Dedifferentiated amniotic fluid mesenchymal stem cell (primary cell): ENCODE data around the gene SIK2.
"Not testable (repeated sequence)": the region's sequence is repeated elsewhere in the genome, so short reads cannot be mapped to it uniquely, and the experiment has no call there.

Experiments
- DNase-seq: peaks from one replicate; pipeline ENCODE4 v3.0.0-alpha.2; 2016; ENCODE audit errors: extremely low spot score

The SIK2 gene

GRCh38 chr11:111624608-111625007 is 22.4 kb downstream of the SIK2 start:
- DNase-seq, result no peak

- DNase-seq, result no peak
Observed at GRCh38 chr11:111627591-111627990, 25.3 kb downstream of the SIK2 start.

- DNase-seq, result no peak
Observed at GRCh38 chr11:111629499-111629898, 27.2 kb downstream of the SIK2 start.

GRCh38 chr11:111631024-111631665 is 28.9 kb downstream of the SIK2 start:
- no peak for DNase-seq

GRCh38 chr11:111631666-111632039 is 29.4 kb downstream of the SIK2 start:
- peak; percentile 79 for DNase-seq

GRCh38 chr11:111632516-111633220 is 30.4 kb downstream of the SIK2 start:
- no peak for DNase-seq

- DNase-seq, result no peak
Observed at GRCh38 chr11:111633248-111633647, 31.0 kb downstream of the SIK2 start.

- no peak for DNase-seq
Observed at GRCh38 chr11:111633756-111634362, 31.6 kb downstream of the SIK2 start.

GRCh38 chr11:111634981-111635705 is 32.9 kb downstream of the SIK2 start:
- DNase-seq, result no peak

- DNase-seq, result peak; percentile 65
Observed at GRCh38 chr11:111635706-111636045, 33.4 kb downstream of the SIK2 start.

GRCh38 chr11:111637885-111638284 is 35.6 kb downstream of the SIK2 start:
- no peak for DNase-seq

GRCh38 chr11:111639226-111639925 is 37.1 kb downstream of the SIK2 start:
- no peak for DNase-seq

GRCh38 chr11:111641339-111642015 is 39.2 kb downstream of the SIK2 start:
- DNase-seq, result no peak

- no peak for DNase-seq
Observed at GRCh38 chr11:111642542-111642941, 40.3 kb downstream of the SIK2 start.

- DNase-seq, result no peak
Observed at GRCh38 chr11:111644922-111645321, 42.7 kb downstream of the SIK2 start.

GRCh38 chr11:111645657-111646316 is 43.5 kb downstream of the SIK2 start:
- DNase-seq, result no peak

GRCh38 chr11:111651336-111651735 is 49.1 kb downstream of the SIK2 start:
- DNase-seq, result not testable (repeated sequence)

- DNase-seq, result peak; percentile 49
Observed at GRCh38 chr11:111652184-111652583, 49.9 kb downstream of the SIK2 start.

GRCh38 chr11:111654601-111655000 is 52.4 kb downstream of the SIK2 start:
- DNase-seq, result no peak

GRCh38 chr11:111655924-111656323 is 53.7 kb downstream of the SIK2 start:
- no peak for DNase-seq

GRCh38 chr11:111657905-111658304 is 55.7 kb downstream of the SIK2 start:
- not testable (repeated sequence) for DNase-seq
